Measurements from ENCODE around the gene NEURL3. TPM values are rescaled to one million over a fixed set of nuclear protein-coding genes. Genes with fewer than 3 reads are reported as not detected.
A peak's percentile ranks its signal among the peaks of the same experiment; 100 is the strongest.

Gene NEURL3
- total RNA-seq, 4 donors from 2014 or later = 0.40 TPM; not detected in 3

- Histone ChIP-seq H3K4me1 (peaks cover 9 to 17% of the 10 kb centered on the region in 2 donors), H3K27me3 (no peaks in the 10 kb centered on the region), H3K36me3 (no peaks in the 10 kb centered on the region), H3K27ac (no peak overlapping the region), H3K4me3 (replicated peaks in 1 of 3) (no peak overlapping the region), H3K9me3 (no peaks in the 10 kb centered on the region)
- 89 to 91% methylated on average over 3 to 4 of the region's 4 CpGs for WGBS, 2 donors
- no peak for TF ChIP-seq CTCF (IDR thresholded peaks at IDR 0.05)
- DNase-seq = no peak
- intact Hi-C loops (cut with DNase I) = no loop called here
These were observed 7.2 kb upstream of the NEURL3 start for GRCh38 chr2:96512341-96512740.

- peaks cover 9 to 17% of the 10 kb centered on the region in 2 donors for H3K4me1 ChIP-seq
- intact Hi-C loops (cut with DNase I) = no loop called here
- TF ChIP-seq CTCF (IDR thresholded peaks at IDR 0.05) (no peak), POLR2A (IDR thresholded peaks at IDR 0.05) (no peak)
- WGBS, 2 donors = 57 to 100% methylated on average over 1 of the region's 4 CpGs
- H3K27me3 ChIP-seq = no peaks in the 10 kb centered on the region
- no peak overlapping the region for H3K27ac ChIP-seq
- no peaks in the 10 kb centered on the region for H3K36me3 ChIP-seq
- H3K9me3 ChIP-seq = no peaks in the 10 kb centered on the region
- no peak overlapping the region for H3K4me3 ChIP-seq (replicated peaks in 1 of 3)
- no peak for DNase-seq
These were observed 6.7 kb upstream of the NEURL3 start for GRCh38 chr2:96511851-96512250.

- peaks cover 9 to 17% of the 10 kb centered on the region in 2 donors for H3K4me1 ChIP-seq
- H3K9me3 ChIP-seq = no peaks in the 10 kb centered on the region
- 73 to 83% methylated on average over 6 of the region's 6 CpGs for WGBS, 2 donors
- TF ChIP-seq POLR2A (IDR thresholded peaks at IDR 0.05) = no peak
- TF ChIP-seq CTCF (IDR thresholded peaks at IDR 0.05) = no peak
- no peaks in the 10 kb centered on the region for H3K27me3 ChIP-seq
- no peaks in the 10 kb centered on the region for H3K36me3 ChIP-seq
- no peak for DNase-seq
- H3K27ac ChIP-seq = no peak overlapping the region
- no peak overlapping the region for H3K4me3 ChIP-seq (replicated peaks in 1 of 3)
- intact Hi-C loops (cut with DNase I) = no loop called here
These were observed 5.9 kb upstream of the NEURL3 start for GRCh38 chr2:96510931-96511595.

- WGBS, 2 donors = 48 to 54% methylated on average over 10 to 11 of the region's 11 CpGs
- no peaks in the 10 kb centered on the region for H3K27me3 ChIP-seq
- H3K9me3 ChIP-seq = no peaks in the 10 kb centered on the region
- DNase-seq = no peak
- TF ChIP-seq POLR2A (IDR thresholded peaks at IDR 0.05) = no peak
- no peak for TF ChIP-seq CTCF (IDR thresholded peaks at IDR 0.05)
- no peak overlapping the region for H3K27ac ChIP-seq
- peaks cover 9 to 17% of the 10 kb centered on the region in 2 donors for H3K4me1 ChIP-seq
- no peaks in the 10 kb centered on the region for H3K36me3 ChIP-seq
- intact Hi-C loops (cut with DNase I) = loop anchor here (5.0 kb wide), 1 partner anchor 103 kb away; no protein-coding TSS in a partner anchor
- H3K4me3 ChIP-seq (replicated peaks in 1 of 3) = no peak overlapping the region
These were observed 4.7 kb upstream of the NEURL3 start for GRCh38 chr2:96509847-96510230.

- Histone ChIP-seq H3K4me3 (replicated peaks in 1 of 3) (no peak overlapping the region), H3K27ac (no peak overlapping the region), H3K36me3 (no peaks in the 10 kb centered on the region), H3K9me3 (no peaks in the 10 kb centered on the region), H3K27me3 (no peaks in the 10 kb centered on the region), H3K4me1 (peaks cover 9 to 17% of the 10 kb centered on the region in 2 donors)
- 30 to 56% methylated on average over 13 to 27 of the region's 32 CpGs for WGBS, 2 donors
- TF ChIP-seq CTCF (IDR thresholded peaks at IDR 0.05) = peak; percentile 94 to 100 (median 97)
- TF ChIP-seq POLR2A (IDR thresholded peaks at IDR 0.05) = no peak
- intact Hi-C loops (cut with DNase I) = loop anchor here (5.0 kb wide), 1 partner anchor 102 kb away; no protein-coding TSS in a partner anchor
- DNase-seq = peak; percentile 85 to 88
These were observed 4.1 kb upstream of the NEURL3 start for GRCh38 chr2:96509114-96509846.
